Kidney (tissue), 14 donors: Measurements from ENCODE around the gene MYH6. TPM values are rescaled to one million over a fixed set of nuclear protein-coding genes. Genes with fewer than 3 reads are reported as not detected.
A peak's percentile ranks its signal among the peaks of the same experiment; 100 is the strongest.

Source experiments
- DNase-seq, 5 donors: peaks; one replicate each; pipeline ENCODE4 v3.0.0-alpha.2; 2013 to 2020
- FAIRE-seq: peaks from 2 replicates; lab custom pipeline; 2012; peaks lifted over from hg19 to GRCh38; lab: Jason Lieb, UNC
- H3K27ac ChIP-seq, 2 donors: one replicate each; pipeline ENCODE4 v1.7.0; 2013; ENCODE audit warnings: low read depth in 2 of 2, low read length in 2 of 2, inconsistent platforms in 1 of 2
- H3K27me3 ChIP-seq: one replicate; pipeline ENCODE4 v1.7.1; 2013; ENCODE audit warnings: low read length, inconsistent platforms; ENCODE audit not compliant: control insufficient read depth, insufficient read depth
- H3K36me3 ChIP-seq, 3 donors: one replicate each; pipeline versions ENCODE4 v1.7.0 to v1.7.1; 2013; ENCODE audit warnings: low read length in 3 of 3, control low read depth in 1 of 3, inconsistent platforms in 1 of 3; ENCODE audit not compliant: insufficient read depth in 3 of 3, control insufficient read depth in 2 of 3
- H3K4me1 ChIP-seq, 3 donors: one replicate each; pipeline versions ENCODE4 v1.7.0 to v1.7.1; 2013; ENCODE audit warnings: low read length in 3 of 3, inconsistent platforms in 1 of 3, low read depth in 1 of 3; ENCODE audit not compliant: control insufficient read depth in 2 of 3, insufficient read depth in 2 of 3
- H3K4me3 ChIP-seq, 3 donors: one replicate each; pipeline versions ENCODE4 v1.7.0 to v1.8.1; 2013; ENCODE audit warnings: low read length in 3 of 3, control low read depth in 1 of 3, inconsistent platforms in 1 of 3
- H3K9ac ChIP-seq, 3 donors: one replicate each; pipeline versions ENCODE4 v1.7.0 to v1.7.1; 2013; ENCODE audit warnings: low read length in 3 of 3, control low read depth in 1 of 3, inconsistent platforms in 1 of 3
- H3K9me3 ChIP-seq, 3 donors: one replicate each; pipeline versions ENCODE4 v1.7.0 to v1.7.1; 2013; ENCODE audit warnings: low read length in 3 of 3, control low read depth in 1 of 3, inconsistent platforms in 1 of 3; ENCODE audit not compliant: control insufficient read depth in 2 of 3, insufficient read depth in 1 of 3
- intact Hi-C: fragments of 100-400 bp; cut with DNase I; formaldehyde crosslinking; loops from one replicate; pipeline ENCODE4 v1.11.1; 2022
- polyA plus RNA-seq: library from polyadenylated mRNA; stranded (reverse); fragments of 350-450 nt; fragmentation: Illumina TruSeq; extraction: RNeasy Lipid Tissue Mini Kit (QIAGEN cat#74804); gene quantifications from one replicate; pipeline ENCODE4 v1.2.3, GENCODE V29; 2014; ENCODE audit warnings: low read depth, low replicate concordance; ENCODE audit not compliant: insufficient read depth
- total RNA-seq: library from RNA; stranded (reverse); fragmentation: NEBNext Ultra II Directional; extraction: Animal tissue kit (Norgen Biotek cat#: 25700); gene quantifications from one replicate; pipeline ENCODE4 v1.2.1, GENCODE V29; 2021
- TF ChIP-seq, protein P1 (sequence below): IDR thresholded peaks from 3 replicates; pipeline ENCODE4 v1.5.1; 2012; ENCODE audit warnings: mild to moderate bottlenecking, moderate library complexity, borderline replicate concordance; ENCODE audit not compliant: insufficient read depth; ENCODE audit errors: extremely low read depth
- donor health status: control.
- donor health status: control.
- donor health status: control.
- donor health status: control.
- donor health status: control.
- donor health status: DM: yes; HTN: yes; CAD: no.
- donor health status: Normal renal cell carcinoma (clear cell type).

Gene MYH6
- total and polyA plus RNA-seq, 2 donors from 2014 or later: 0.03 to 0.13 TPM

- TF ChIP-seq, protein P1, sequence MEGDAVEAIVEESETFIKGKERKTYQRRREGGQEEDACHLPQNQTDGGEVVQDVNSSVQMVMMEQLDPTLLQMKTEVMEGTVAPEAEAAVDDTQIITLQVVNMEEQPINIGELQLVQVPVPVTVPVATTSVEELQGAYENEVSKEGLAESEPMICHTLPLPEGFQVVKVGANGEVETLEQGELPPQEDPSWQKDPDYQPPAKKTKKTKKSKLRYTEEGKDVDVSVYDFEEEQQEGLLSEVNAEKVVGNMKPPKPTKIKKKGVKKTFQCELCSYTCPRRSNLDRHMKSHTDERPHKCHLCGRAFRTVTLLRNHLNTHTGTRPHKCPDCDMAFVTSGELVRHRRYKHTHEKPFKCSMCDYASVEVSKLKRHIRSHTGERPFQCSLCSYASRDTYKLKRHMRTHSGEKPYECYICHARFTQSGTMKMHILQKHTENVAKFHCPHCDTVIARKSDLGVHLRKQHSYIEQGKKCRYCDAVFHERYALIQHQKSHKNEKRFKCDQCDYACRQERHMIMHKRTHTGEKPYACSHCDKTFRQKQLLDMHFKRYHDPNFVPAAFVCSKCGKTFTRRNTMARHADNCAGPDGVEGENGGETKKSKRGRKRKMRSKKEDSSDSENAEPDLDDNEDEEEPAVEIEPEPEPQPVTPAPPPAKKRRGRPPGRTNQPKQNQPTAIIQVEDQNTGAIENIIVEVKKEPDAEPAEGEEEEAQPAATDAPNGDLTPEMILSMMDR: no peak
- H3K27ac ChIP-seq: no peak overlapping the region
- no peaks in the 10 kb centered on the region for H3K9me3 ChIP-seq
- no peak overlapping the region for H3K4me3 ChIP-seq
- intact Hi-C loops: no loop called here
- H3K36me3 ChIP-seq: no peaks in the 10 kb centered on the region
- peaks cover 0 to 5% (median 0%) of the 10 kb centered on the region in 3 donors for H3K4me1 ChIP-seq
- no peak for DNase-seq
- no peak overlapping the region for H3K9ac ChIP-seq
- no peaks in the 10 kb centered on the region for H3K27me3 ChIP-seq
- FAIRE-seq: no peak
Observed at GRCh38 chr14:23452237-23452636, 44.2 kb upstream of the MYH6 start.

GRCh38 chr14:23450379-23450778 is 42.3 kb upstream of the MYH6 start:
- Histone ChIP-seq H3K4me3 (no peak overlapping the region), H3K9ac (no peak overlapping the region), H3K27ac (no peak overlapping the region), H3K36me3 (no peaks in the 10 kb centered on the region), H3K4me1 (peaks cover 0 to 11% (median 0%) of the 10 kb centered on the region in 3 donors), H3K9me3 (no peaks in the 10 kb centered on the region), H3K27me3 (no peaks in the 10 kb centered on the region)
- TF ChIP-seq, protein P1: no peak
- DNase-seq (peak in 1 of 5 donors; percentile 11), FAIRE-seq (no peak)
- intact Hi-C loops: no loop called here

DNA sequence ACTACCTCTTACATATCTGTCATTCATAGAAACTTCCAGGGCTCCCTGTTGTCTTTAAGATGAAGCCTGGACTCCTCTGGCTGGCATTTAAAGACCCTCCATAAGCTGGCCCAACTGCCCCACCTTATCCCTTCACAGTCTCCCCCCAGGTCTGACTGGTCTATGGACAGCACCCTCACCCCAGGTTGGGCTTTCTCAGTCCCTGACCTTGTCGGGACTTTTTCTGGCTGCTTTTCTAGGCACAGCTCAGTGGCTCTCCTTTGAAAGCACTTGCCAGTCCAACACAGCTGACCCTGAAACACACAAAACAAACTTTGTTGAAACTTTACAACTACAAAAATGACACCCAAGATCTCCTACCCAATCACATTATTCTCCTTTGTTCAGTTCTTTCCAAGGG is 41.2 kb upstream of the MYH6 start:
- Histone ChIP-seq H3K27me3 (no peaks in the 10 kb centered on the region), H3K9ac (no peak overlapping the region), H3K9me3 (no peaks in the 10 kb centered on the region), H3K4me3 (no peak overlapping the region), H3K27ac (no peak overlapping the region), H3K36me3 (no peaks in the 10 kb centered on the region), H3K4me1 (peaks cover 0 to 11% (median 0%) of the 10 kb centered on the region in 3 donors)
- TF ChIP-seq, protein P1: no peak
- no peak for FAIRE-seq
- intact Hi-C loops: no loop called here
- no peak for DNase-seq
